ENCODE results near the gene TEAD2.

Gene TEAD2

GRCh38 chr19:49362048-49362928 is at the start of gene TEAD2:
TEAD2 (minus strand) TSS chr19:49362416; CDS start chr19:49360075, 2,341 bp downstream.
- no peak for DNase-seq (ENCODE audit: low read depth in 3 of 3)

GRCh38 chr19:49411681-49412326 is 49.6 kb upstream of the TEAD2 start:
- DNase-seq (ENCODE audit: low read depth in 3 of 3): no peak

- no peak for DNase-seq (ENCODE audit: low read depth in 3 of 3)
Observed at GRCh38 chr19:49409441-49410029, 47.3 kb upstream of the TEAD2 start.

GRCh38 chr19:49408816-49409440 is 46.7 kb upstream of the TEAD2 start:
- no peak for DNase-seq (ENCODE audit: low read depth in 3 of 3)

- DNase-seq (ENCODE audit: low read depth in 3 of 3): no peak
Observed at GRCh38 chr19:49407482-49408015, 45.3 kb upstream of the TEAD2 start.

DNA sequence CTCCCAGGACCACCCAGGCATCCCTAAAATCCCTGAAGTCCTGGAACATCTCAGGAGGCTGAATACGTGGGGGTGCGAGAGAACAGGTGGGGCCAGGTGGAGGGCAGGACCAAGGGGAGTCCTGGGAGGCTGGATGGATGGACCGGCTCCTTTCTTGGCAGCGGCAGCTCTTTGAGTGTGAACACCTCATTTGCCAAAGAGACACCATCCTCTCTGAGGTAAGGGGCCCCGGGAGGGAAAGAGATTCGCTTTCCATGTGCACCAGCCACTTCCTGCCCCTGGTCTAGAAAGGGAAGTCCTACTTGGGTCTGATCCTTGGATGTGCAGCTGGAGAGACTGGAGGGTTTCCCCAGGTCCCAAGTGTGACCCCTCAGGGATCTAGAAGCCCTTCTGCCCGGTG is 44.9 kb upstream of the TEAD2 start:
- no peak for DNase-seq (ENCODE audit: low read depth in 3 of 3)

GRCh38 chr19:49403404-49404187 is 41.4 kb upstream of the TEAD2 start:
- DNase-seq (ENCODE audit: low read depth in 3 of 3): no peak

- DNase-seq (ENCODE audit: low read depth in 3 of 3): no peak
Observed at GRCh38 chr19:49400029-49400428, 37.8 kb upstream of the TEAD2 start.

GRCh38 chr19:49398931-49399330 is 36.7 kb upstream of the TEAD2 start:
- DNase-seq (ENCODE audit: low read depth in 3 of 3): no peak

DNA sequence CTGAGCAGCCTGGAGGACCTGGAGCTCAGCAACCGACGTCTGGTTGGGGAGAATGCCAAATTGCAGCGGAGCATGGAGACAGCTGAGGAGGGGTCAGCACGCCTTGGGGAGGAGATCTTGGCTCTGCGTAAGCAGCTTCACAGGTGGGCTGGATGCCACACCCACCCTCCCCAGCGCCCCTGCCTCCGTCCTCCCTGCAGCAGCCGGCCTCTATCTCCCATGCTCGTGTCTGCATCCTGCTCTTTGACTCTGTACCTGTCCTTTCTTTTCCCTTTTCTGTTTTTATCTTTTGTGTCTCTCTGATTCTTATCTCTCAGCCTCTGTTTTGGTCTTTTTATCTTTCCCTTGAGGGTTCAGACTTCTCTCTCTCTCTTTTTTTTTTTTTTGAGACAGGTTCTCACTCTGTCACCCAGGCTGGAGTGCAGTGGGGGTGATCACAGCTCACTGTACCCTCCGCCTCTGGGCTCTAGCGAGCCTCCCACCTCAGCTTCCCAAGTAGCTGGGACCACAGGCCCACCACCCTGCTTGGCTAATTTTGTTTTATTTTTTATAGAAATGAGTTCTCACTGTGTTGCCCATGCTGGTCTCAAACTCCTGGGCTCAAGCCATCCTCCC is 35.9 kb upstream of the TEAD2 start:
- DNase-seq (ENCODE audit: low read depth in 3 of 3): no peak

DNA sequence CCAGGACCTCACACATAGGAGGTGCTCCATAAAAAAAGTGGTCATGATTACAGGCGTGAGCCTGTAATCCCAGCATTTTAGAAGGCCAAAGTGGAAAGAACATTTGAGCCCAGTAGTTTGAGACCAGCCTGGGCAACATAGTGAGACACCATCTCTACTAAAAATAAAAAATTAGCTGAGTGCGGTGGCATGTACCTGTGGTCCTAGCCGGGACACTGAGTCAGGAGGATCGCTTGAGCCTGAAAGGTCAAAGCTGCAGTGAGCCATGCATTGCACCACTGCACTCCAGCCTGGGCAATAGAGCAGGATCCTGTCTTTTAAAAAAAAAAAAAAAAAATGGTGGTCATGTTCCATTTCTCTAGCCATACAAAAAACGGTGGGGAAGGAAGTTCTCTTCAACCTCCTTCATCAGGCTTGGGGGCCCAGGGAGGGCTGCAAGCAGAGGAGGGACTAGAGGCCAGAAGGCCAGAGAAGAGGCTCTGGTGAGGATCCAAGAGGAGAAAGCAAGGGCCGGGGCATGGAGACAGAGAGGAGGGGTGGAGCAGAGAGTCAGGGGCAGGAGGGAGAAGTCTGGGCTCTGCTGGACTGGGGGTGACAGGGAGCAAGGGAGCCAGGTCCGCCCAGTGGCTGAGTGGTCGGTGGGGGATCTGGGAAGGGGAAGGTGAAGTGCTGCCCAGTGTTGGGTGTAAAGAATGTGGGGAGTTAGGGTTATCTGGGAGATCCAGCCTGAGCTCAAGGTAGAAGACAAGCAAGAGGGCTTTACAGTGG is 34.7 kb upstream of the TEAD2 start:
- DNase-seq (ENCODE audit: low read depth in 3 of 3): no peak

DNA sequence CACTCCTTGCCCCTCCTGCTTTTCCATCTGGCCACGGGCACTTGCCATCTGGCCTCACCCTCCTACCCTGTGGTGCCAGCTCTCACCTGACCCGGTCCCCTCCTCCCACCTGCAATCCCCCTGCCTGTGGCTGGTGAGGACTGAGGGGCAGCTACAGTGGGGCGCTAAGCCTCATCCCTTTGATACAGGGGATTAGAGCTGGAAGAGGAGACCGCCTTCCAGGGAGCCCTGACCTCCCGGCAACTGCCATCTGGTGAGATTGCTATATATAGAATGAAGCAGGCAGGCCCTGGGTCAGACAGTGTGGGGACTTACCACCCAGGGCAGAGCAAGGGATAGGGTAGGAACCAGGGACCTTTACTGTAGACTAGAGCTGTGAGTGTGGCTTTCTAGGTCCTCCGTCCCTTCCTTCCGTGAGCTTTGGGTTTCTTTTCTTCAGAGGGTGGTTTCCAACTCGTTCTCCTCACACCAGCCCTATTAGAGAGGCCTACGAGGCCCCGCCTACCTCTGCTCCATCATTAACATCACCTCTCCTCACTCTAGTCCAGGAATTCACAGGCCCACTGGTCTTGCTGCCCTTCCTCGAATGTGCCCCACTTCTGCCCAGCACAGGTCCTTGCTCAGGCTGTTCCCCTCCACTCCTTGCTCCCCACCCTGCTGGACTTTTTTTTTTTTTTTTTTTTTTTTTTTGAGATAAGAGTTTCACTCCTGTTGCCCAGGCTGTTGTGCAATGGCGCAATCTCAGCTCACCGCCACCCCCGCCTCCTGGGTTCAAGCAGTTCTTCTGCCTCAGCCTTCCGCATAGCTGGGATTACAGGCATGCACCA is 33.6 kb upstream of the TEAD2 start:
- DNase-seq (ENCODE audit: low read depth in 3 of 3): no peak

DNA sequence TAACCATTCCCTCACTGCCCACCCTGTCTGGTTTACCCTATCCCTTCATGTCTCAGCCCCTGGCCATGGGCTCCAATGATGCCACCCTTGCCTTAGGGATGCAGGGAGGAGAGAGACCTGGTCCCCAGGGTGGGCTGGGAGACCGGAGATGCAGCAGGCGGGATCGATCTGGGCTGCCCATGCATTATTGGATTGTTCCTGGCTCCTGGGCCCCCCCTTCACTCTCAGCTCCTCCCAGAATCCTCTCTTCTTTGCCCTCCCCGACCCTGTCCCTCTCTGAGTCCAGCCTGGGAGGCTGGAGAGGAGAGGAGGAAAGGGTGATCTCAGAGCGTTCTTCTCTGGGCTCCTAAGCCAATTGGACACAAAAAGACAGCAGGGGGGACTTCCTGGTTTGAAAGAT is 31.7 kb upstream of the TEAD2 start:
- no peak for DNase-seq (ENCODE audit: low read depth in 3 of 3)

DNA sequence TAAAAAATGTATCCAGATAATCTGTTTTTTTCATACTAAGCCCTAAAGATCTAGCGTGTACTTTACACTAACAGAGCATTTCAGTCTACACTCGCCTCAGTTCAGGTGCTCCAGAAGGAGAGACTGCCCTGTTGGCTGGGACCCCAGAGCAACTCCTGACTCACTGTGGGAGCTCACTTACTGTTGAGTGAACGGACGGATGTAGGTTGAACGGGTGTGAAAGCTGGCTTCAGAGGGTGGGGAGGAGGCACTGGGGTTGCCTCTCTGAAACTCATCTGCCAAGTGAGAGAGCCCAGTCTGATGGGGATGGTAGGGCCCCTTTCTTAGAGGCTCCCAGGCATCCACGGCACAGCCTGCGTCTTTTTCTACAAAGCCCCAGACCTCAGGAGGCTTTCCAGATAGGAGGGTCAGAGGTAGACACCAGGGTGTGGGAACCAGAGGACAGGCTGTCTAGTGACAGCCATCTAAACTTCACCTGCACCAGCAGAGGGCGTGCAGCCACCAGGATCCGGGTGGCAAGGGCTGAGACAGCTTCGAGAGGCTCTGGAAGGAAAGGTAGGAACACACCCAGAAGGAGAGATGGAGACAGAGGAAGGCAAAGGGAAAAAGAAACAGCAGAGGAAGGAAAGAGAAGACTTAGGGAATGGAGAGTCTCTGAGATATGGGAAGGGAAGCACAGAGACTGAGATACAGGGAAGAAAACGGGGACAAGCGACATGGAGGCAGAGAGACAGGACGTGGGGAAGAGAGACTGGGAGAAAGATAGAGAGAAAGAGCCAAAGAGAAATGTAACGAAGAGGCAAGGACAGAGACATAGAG is 29.6 kb upstream of the TEAD2 start:
- DNase-seq (ENCODE audit: low read depth in 3 of 3): peak; percentile 56 to 64 (median 61)

- no peak for DNase-seq (ENCODE audit: low read depth in 3 of 3)
Observed at GRCh38 chr19:49390929-49391359, 28.7 kb upstream of the TEAD2 start.

GRCh38 chr19:49390131-49390928 is 28.1 kb upstream of the TEAD2 start:
- no peak for DNase-seq (ENCODE audit: low read depth in 3 of 3)

DNA sequence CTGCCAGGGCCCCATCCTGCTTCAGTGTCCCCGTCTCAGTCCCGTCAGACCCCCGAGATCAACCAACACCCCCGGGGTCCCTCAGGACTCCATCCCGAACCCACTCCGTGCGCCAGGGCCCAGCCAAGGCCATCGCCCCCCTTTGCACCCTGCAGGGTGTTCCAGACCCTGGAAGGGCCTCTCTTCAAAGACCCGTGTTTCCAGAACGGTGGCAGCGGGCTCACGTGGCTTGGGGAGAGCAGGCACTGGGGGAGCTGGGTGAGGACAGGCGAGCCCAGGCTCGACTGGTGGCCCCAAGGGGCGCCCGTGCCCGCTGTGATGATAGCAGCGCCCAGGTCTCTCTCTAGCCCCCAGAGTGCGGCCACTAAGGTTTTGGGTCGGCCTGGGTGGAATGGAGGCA is 27.2 kb upstream of the TEAD2 start:
- no peak for DNase-seq (ENCODE audit: low read depth in 3 of 3)
